ENCODE measurements around the gene ZBTB33. TPM values are rescaled to one million over a fixed set of nuclear protein-coding genes. Genes with fewer than 3 reads are reported as not detected.
A peak's percentile ranks its signal among the peaks of the same experiment; 100 is the strongest.

ZBTB33 gene
- 16.3 and 18.8 TPM in 2 replicates for polyA plus RNA-seq (2014; cell fraction: cytosol; rRNA removed)
- polyA plus RNA-seq (2014; cell fraction: nucleus; rRNA removed) = 10.0 and 13.3 TPM in 2 replicates

DNA sequence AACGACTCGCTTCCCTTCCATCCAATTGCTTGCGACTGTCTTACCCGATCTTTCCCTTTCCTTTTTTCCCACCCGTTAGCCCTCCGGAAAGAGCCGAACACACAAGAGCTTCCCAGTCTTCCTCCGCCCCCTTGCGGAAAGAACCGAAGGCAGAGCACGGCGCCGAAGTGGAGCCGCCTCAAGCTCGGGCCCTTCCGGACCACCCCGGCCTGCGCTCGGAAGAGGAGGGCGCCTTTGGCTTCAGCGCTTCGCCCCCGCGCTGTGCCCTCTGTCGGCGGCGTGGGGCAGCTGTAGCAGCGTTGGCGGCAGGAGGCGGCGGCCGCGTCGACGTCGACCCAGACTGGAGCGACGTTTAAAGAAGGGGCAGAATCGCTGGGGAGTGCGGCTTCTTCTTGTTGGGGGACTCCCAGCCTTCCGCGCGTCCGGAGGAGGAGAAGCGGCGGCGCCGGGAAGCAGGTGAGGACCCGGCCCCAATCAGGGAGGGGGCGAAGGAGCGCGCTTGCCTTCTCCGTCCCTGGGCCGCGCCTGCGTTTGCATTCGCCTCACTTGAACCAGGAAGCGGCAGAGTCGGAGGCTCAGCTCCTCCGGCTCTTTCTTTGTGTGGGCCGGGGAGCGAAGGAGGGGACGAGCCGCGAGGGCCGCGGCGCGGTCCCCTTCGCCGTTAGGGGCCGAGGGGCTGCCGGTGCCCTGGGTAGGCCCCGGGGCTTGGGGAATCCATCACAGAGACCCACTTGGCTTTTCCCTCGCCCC, at the start of gene ZBTB33:
ZBTB33 (plus strand) TSS at position 291 of the 750 bp plus-strand sequence. CDS start 2,604 bp downstream, outside the sequence.
- peak; percentile 93 for DNase-seq (ENCODE audit: low spot score)

DNA sequence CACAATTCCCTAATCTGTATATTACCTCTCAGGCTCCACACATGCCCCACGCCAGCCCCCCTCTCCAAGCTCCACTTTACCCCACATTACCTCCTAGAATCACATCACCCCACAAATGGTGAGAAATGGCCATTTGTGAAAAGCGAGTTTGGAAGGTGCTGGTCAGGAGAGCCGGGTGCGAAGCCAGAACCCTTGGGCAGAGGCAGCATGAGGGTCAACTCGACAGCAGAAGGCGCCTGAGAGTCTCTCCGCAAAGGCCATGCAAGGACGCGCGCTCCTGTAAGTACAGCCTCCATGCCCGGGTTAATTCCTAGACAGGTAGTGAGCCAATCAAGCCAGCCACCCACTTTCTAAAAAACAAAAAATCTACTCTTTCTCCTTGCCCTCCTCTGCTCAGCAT, 49.8 kb upstream of the ZBTB33 start:
- no peak for DNase-seq (ENCODE audit: low spot score)

DNA sequence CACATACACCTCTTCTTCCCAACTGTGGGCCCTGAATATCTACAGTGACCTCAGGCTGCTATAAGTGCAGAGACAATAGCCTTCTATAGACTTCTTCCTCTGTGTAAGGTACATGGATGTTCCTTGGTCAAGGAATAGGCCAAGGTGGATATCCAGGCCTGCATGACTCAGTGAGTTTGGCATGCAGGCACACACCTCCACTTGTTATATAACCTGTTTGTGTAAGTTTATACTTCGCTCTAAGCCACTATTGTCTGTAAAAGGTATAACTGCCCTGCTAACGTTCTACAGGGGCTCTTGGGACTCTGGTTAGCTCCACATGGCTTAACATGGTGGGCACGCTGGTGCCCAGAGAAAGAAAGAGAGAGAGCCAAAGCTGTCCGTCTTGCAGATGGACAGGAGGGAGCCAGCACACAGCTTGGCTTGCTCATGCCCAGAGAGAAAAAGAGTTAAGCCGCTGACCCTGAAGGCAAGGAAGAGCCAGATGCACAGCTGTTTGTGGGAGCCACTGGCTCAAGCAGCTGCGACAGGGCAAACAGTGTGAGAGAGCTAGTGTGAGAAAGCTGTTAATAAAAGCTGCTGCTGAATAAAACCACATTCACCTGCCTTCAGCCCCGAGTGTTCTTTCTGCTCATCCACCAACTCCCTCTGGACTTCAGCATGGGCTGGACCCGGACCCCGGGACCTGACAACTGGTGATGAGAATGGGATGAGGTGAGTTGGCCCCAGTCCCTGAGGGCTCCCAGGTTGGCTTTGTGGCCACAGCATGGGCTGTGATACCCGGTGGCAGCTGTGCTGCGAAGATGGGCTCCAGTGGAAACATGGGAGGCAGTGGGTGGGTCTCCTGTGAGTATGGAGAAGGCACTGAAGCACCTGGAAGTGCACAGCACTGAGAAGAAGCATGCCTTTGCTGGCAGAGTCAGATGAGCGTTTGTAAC, 44.5 kb upstream of the ZBTB33 start:
- no peak for DNase-seq (ENCODE audit: low spot score)

- no peak for DNase-seq (ENCODE audit: low spot score)
Observed at GRCh38 chrX:120207009-120207605, 43.5 kb upstream of the ZBTB33 start.

- peak; percentile 49 for DNase-seq (ENCODE audit: low spot score)
Observed at GRCh38 chrX:120213438-120214265, 37.0 kb upstream of the ZBTB33 start.

- DNase-seq (ENCODE audit: low spot score) = no peak
Observed at GRCh38 chrX:120223374-120223773, 27.2 kb upstream of the ZBTB33 start.

DNA sequence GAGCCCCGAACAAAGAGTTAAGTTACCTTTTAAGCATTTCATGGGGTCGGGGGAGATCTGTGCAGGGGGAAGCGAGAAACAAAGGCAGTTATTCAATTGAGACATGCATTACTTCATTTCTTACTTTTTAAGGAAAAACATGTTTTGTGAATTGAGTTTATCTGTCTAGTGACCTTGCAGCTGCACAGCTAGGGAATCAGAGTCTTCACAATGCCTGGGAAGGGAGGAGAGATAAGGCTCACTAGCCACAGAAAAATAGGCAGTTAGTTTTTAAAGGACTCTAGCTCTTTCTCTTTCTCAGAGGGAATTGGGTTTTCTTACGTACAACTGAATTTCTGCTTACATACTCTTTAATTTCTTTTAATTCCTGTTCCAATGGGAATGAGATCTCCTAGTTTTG, 26.2 kb upstream of the ZBTB33 start:
- DNase-seq (ENCODE audit: low spot score) = no peak

DNA sequence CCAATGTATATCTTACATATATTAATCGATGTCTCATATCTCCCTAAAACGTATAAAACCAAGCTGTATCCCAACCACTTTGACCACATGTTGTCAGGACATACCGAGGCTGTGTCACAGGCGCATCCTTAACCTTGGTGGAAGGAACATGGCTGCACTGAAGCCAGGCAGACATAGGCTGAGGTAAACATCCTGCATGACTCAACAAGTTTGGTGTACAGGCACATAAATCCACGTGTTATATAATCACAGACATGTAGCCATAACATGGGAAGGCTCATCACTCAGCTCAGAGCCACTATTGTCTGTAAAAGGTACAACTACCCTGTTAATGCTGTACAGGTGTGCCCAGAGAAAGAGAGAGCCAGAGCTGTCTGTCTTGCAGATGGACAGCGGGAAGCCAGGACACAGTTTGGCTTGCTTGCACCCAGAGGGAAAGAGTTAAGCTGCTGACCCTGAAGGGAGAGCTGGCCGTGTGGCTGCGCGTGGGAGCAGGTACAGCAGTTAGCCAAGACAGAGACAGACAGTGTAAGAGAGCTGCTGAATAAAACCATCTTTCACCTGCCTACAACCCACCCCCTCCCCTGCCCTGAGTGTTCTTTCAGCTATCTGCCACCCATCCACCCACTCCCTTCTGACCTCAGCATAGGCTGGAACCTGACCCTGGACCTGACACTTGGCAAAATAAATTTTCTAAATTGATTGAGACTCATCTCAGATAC, 22.3 kb upstream of the ZBTB33 start:
- DNase-seq (ENCODE audit: low spot score) = no peak

- DNase-seq (ENCODE audit: low spot score) = no peak
Observed at GRCh38 chrX:120235284-120235683, 15.3 kb upstream of the ZBTB33 start.

DNA sequence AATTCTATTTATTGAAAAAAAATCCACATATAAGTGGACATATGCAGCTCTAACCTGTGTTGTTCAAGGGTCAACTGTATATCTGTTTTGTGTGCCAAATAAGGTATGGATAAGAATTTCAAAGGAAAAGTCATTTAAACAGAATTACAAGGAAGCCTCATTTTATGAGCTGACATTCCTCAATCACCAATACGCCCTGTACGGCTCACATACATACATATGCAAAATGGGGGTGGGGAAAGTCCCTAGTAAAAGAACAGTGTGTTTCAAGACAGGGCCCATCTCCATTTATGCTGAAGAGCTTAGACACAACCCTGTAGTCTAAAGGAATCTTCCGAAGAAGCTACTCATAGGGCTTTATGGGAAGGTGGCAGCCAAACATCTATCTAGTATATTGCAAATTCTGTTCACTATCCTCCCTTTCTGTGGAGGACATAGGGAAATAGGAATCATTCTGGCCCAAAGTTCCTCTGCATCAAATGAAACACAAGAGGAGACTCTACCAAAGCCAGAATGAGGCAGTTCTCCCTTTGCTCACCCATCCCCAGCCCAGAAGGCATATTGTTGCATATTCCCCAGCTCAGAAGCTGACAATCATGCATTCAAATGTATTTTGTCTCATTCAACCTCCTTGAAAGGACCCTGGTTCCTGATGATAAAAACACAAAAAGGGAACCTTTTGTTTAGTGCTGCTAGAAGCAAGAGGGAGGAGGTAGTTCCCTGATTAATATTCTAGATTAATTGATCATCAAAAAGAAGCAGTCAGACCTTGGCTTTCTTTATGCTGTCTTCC, 13.7 kb upstream of the ZBTB33 start:
- no peak for DNase-seq (ENCODE audit: low spot score)

- no peak for DNase-seq (ENCODE audit: low spot score)
Observed at GRCh38 chrX:120238933-120239332, 11.7 kb upstream of the ZBTB33 start.

DNA sequence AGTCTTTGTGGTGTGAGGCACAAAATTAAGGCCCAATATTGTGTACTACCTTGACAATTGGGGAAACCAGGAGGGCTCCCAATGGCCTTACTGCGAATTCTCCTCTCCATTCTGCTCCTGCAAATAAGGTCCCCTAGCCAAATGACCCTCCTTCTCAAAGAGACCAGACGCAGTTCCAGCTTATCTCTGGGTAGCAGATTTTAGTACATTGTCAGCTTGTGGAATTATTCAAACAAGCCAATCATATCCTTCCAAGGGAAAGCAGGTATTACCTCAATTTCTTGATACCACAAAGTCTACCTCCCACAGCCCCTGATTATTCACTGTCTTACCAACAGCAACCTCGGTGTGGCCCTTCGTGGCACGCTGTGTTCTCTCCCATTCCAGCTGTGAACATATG, 7.8 kb upstream of the ZBTB33 start:
- no peak for DNase-seq (ENCODE audit: low spot score)

DNA sequence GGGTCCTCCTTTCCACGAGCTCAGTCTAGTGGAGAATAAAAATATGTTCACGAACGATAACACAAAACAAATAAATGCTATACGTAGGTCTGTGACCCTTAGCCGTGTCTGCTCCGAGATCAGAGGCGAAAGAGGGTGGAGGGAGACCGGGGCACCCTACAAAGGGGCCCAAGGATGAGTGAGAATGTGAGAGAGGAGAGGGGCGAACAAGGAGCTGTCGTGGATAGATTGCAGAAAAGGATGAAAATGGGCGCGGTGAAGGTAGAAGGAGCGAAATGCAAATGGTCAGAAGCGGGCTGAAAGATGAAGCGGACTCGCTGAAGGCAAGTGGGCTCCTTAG, 6.2 kb upstream of the ZBTB33 start:
- DNase-seq (ENCODE audit: low spot score) = peak; percentile 1

GRCh38 chrX:120244735-120245498, 5.7 kb upstream of the ZBTB33 start:
- peak; percentile 79 for DNase-seq (ENCODE audit: low spot score)

- DNase-seq (ENCODE audit: low spot score) = peak; percentile 21
Observed at GRCh38 chrX:120251471-120252011, 929 bp downstream of the ZBTB33 start.

- no peak for DNase-seq (ENCODE audit: low spot score)
Observed at GRCh38 chrX:120253784-120254183, 3.2 kb downstream of the ZBTB33 start.

DNA sequence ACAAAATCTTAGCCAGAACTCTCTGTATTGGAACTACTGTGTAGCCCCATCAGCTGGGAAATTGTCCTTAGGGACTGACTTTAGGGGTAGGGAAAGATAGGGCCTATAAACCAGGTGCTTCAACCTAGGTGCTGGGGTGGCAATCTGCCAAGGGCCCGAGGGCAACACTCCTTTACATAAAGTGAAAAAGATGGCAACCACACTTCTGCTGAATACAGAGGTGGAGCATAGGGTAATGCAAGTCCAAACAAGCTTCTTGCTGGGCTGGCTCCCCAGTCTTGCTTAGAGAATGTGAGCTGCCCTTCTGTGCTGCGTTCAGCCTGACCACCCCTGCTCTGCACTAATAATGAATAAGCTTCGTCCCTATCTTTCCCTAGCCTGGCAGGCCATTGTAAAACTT, 9.8 kb downstream of the ZBTB33 start:
- no peak for DNase-seq (ENCODE audit: low spot score)

- DNase-seq (ENCODE audit: low spot score) = no peak
Observed at GRCh38 chrX:120262859-120263708, 12.5 kb downstream of the ZBTB33 start.

All from SK-N-DZ (cell line).